ENCODE data around the gene HSD17B1. TPM values are rescaled to one million over a fixed set of nuclear protein-coding genes. Genes with fewer than 3 reads are reported as not detected.
A peak's percentile ranks its signal among the peaks of the same experiment; 100 is the strongest.

The HSD17B1 gene
- total RNA-seq, 1 donor from 2014 or later = 1.5 TPM

DNA sequence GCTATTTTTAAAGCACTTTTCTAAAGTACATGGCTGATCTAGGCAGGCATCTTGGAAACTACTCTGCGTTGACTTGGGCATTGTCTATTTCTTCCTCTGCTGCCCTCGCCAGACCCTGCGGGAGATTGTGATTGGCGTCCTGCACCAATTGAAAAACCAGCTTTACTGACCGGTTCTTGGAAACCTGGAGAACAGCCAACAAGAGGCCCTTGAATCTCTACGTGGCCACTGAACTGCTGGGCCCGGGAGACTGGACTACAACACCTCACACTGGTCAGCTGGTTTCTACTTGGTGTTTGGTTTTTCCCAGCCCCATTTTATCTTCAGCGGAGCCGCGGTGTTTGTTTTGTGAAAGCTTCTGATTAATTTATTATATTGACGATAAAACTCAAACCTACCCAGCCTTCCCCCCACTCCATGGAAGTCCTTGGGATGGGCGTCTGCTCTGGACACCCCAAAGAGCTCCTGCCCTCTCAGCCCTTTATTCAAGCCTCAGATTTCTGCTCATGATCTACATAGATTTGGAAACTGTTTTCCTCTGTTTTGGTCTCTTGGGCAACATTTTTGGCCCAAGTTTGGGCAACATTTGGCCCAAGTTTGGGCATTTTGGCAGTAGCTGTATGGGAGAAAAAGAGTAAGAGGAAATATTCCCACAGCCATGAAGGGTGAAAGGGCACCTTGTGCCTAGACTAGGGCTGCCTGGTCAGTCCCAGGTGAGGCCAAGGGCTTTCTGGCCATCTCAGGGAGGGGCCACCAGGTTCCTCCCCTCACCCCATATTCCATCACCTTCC, 18.9 kb downstream of the HSD17B1 start:
- H3K36me3 Mint-ChIP-seq (ENCODE audit: low read depth, unreplicated experiment) = peaks cover 26% of the 10 kb centered on the region
- FAIRE-seq = no peak
- H3K27ac Mint-ChIP-seq (ENCODE audit: unreplicated experiment) = no peak overlapping the region
- no peak overlapping the region for H3K4me3 ChIP-seq (ENCODE audit: insufficient read depth, low read depth, low read length)
- H2AFZ ChIP-seq (ENCODE audit: low read depth, low read length) = no peak overlapping the region
- H3K9me3 Mint-ChIP-seq (ENCODE audit: unreplicated experiment) = no peaks in the 10 kb centered on the region
- no peak overlapping the region for H3K27ac ChIP-seq (ENCODE audit: low read depth, low read length)
- peaks cover 48% of the 10 kb centered on the region for H4K20me1 ChIP-seq (ENCODE audit: insufficient read depth, low read length)
- H3K4me3 Mint-ChIP-seq (ENCODE audit: unreplicated experiment) = peak overlapping the region; percentile 62
- H3K4me2 ChIP-seq (ENCODE audit: low read length) = no peak overlapping the region
- peaks cover 10% of the 10 kb centered on the region for H3K4me1 Mint-ChIP-seq (ENCODE audit: low read depth, unreplicated experiment)
- no peak overlapping the region for H3K9ac ChIP-seq (ENCODE audit: low read length)
- peaks cover 45% of the 10 kb centered on the region for H3K36me3 ChIP-seq (ENCODE audit: insufficient read depth, low read length)
- DNase-seq (ENCODE audit: low read depth) = no peak
- no peaks in the 10 kb centered on the region for H3K9me3 ChIP-seq (ENCODE audit: insufficient read depth, low read depth, low read length)
- H3K27me3 Mint-ChIP-seq (ENCODE audit: low read depth, unreplicated experiment) = no peaks in the 10 kb centered on the region
- no peaks in the 10 kb centered on the region for H3K27me3 ChIP-seq (ENCODE audit: insufficient read depth, low read length)
- H3K79me2 ChIP-seq (ENCODE audit: insufficient read depth, low read length) = peaks cover 80% of the 10 kb centered on the region
- H3K4me1 ChIP-seq (ENCODE audit: insufficient read depth, low read length) = peaks cover 26% of the 10 kb centered on the region
- TF ChIP-seq CTCF (IDR thresholded peaks at IDR 0.05; ENCODE audit: insufficient read depth, low read depth, low read length) (no peak), EZH2 (IDR thresholded peaks at IDR 0.05; ENCODE audit: insufficient read depth, low read length) (no peak)

DNA sequence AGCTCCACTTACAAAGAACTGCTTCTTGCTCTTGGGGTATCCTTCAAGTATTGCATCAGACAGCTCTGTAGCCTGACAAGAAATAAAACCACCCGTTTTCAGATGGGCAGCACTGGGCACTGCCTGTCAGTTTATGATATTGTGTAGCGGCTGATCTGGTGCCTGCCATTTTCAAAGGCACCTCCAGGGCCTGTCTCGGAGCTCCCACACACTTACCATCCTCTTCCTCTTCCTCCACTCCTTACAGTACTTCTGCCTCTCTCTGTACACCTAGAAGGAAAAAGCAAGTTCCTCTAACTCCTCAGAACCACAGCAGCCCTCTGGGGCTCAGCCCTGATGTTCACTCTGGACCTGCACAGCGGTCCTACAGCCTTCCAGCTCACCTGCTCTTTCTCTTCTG, 20.4 kb downstream of the HSD17B1 start:
- FAIRE-seq = no peak
- Mint-ChIP-seq H3K27me3 (ENCODE audit: low read depth, unreplicated experiment) (no peaks in the 10 kb centered on the region), H3K9me3 (ENCODE audit: unreplicated experiment) (no peaks in the 10 kb centered on the region), H3K4me3 (ENCODE audit: unreplicated experiment) (no peak overlapping the region), H3K27ac (ENCODE audit: unreplicated experiment) (no peak overlapping the region), H3K36me3 (ENCODE audit: low read depth, unreplicated experiment) (peaks cover 25% of the 10 kb centered on the region), H3K4me1 (ENCODE audit: low read depth, unreplicated experiment) (peaks cover 7% of the 10 kb centered on the region)
- H2AFZ ChIP-seq (ENCODE audit: low read depth, low read length) = no peak overlapping the region
- H3K9ac ChIP-seq (ENCODE audit: low read length) = no peak overlapping the region
- peaks cover 75% of the 10 kb centered on the region for H3K79me2 ChIP-seq (ENCODE audit: insufficient read depth, low read length)
- H3K36me3 ChIP-seq (ENCODE audit: insufficient read depth, low read length) = peaks cover 45% of the 10 kb centered on the region
- no peaks in the 10 kb centered on the region for H3K27me3 ChIP-seq (ENCODE audit: insufficient read depth, low read length)
- no peak overlapping the region for H3K4me3 ChIP-seq (ENCODE audit: insufficient read depth, low read depth, low read length)
- TF ChIP-seq CTCF (IDR thresholded peaks at IDR 0.05; ENCODE audit: insufficient read depth, low read depth, low read length) (no peak), EZH2 (IDR thresholded peaks at IDR 0.05; ENCODE audit: insufficient read depth, low read length) (no peak)
- no peak overlapping the region for H3K27ac ChIP-seq (ENCODE audit: low read depth, low read length)
- peaks cover 26% of the 10 kb centered on the region for H3K4me1 ChIP-seq (ENCODE audit: insufficient read depth, low read length)
- no peaks in the 10 kb centered on the region for H3K9me3 ChIP-seq (ENCODE audit: insufficient read depth, low read depth, low read length)
- peaks cover 48% of the 10 kb centered on the region for H4K20me1 ChIP-seq (ENCODE audit: insufficient read depth, low read length)
- no peak overlapping the region for H3K4me2 ChIP-seq (ENCODE audit: low read length)
- DNase-seq (ENCODE audit: low read depth) = no peak

GRCh38 chr17:42574463-42574862, 21.7 kb downstream of the HSD17B1 start:
- Histone ChIP-seq H3K27me3 (ENCODE audit: insufficient read depth, low read length) (no peaks in the 10 kb centered on the region), H3K79me2 (ENCODE audit: insufficient read depth, low read length) (peaks cover 64% of the 10 kb centered on the region), H3K4me1 (ENCODE audit: insufficient read depth, low read length) (peaks cover 17% of the 10 kb centered on the region), H3K4me3 (ENCODE audit: insufficient read depth, low read depth, low read length) (no peak overlapping the region), H3K4me2 (ENCODE audit: low read length) (no peak overlapping the region), H3K9ac (ENCODE audit: low read length) (no peak overlapping the region), H3K9me3 (ENCODE audit: insufficient read depth, low read depth, low read length) (no peaks in the 10 kb centered on the region), H4K20me1 (ENCODE audit: insufficient read depth, low read length) (peaks cover 39% of the 10 kb centered on the region), H3K36me3 (ENCODE audit: insufficient read depth, low read length) (peaks cover 38% of the 10 kb centered on the region), H3K27ac (ENCODE audit: low read depth, low read length) (no peak overlapping the region), H2AFZ (ENCODE audit: low read depth, low read length) (no peak overlapping the region)
- TF ChIP-seq EZH2 (IDR thresholded peaks at IDR 0.05; ENCODE audit: insufficient read depth, low read length) (no peak), CTCF (IDR thresholded peaks at IDR 0.05; ENCODE audit: insufficient read depth, low read depth, low read length) (no peak)
- no peaks in the 10 kb centered on the region for H3K27me3 Mint-ChIP-seq (ENCODE audit: low read depth, unreplicated experiment)
- H3K36me3 Mint-ChIP-seq (ENCODE audit: low read depth, unreplicated experiment) = peaks cover 19% of the 10 kb centered on the region
- peaks cover 7% of the 10 kb centered on the region for H3K4me1 Mint-ChIP-seq (ENCODE audit: low read depth, unreplicated experiment)
- DNase-seq (ENCODE audit: low read depth) = no peak
- no peak overlapping the region for H3K27ac Mint-ChIP-seq (ENCODE audit: unreplicated experiment)
- FAIRE-seq = no peak
- H3K4me3 Mint-ChIP-seq (ENCODE audit: unreplicated experiment) = no peak overlapping the region
- no peaks in the 10 kb centered on the region for H3K9me3 Mint-ChIP-seq (ENCODE audit: unreplicated experiment)

Measured in astrocyte (in vitro differentiated cells and primary cell).